ENCODE data around the gene ZNHIT6.

The ZNHIT6 gene

DNA sequence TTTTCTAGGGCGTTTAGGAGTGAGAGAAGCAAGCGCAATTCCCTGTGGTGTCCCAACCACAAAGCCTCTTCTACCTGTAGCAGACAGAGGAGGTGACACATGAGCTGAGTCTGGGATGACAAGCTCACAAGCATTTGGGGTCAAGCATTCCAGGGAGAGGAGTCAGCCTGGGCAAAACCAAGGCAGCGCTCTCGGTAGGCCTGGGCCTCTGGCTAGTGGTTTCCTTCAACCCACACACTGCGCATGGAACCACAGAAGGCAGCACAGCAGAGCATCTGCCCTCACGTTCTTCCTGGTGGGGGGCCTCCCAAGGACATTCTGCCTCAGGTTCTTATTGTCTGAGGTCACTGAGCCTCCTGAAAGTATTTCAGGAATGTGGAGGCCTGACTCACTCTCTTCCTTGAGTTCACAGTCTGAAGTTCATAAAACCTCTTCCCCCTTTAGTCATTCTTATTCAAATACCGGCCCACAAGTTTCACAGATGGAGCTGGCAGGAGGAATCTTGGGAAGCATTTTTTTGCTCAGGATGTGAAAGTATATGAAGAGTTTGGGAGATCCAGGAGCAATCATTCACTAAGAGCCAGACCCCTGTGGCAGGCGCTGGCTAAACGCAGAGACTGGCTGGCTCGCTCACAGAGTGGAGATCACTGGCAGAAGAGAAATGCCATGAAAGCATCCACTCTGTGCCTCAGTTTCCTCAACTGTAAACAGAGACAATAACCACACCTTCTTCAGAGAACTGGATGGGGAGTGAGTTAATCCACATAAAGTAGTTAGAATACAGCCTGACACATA lies 100.9 kb downstream of the ZNHIT6 start:
- 82% methylated on average over 5 of the region's 10 CpGs for whole genome bisulfite sequencing (ENCODE audit: insufficient coverage)
- Histone ChIP-seq H3K36me3 (ENCODE audit: control insufficient read depth in 4 of 4, insufficient read depth in 4 of 4, low read length in 3 of 4) (no peaks in the 10 kb centered on the region), H3K4me3 (ENCODE audit: control insufficient read depth in 1 of 7, extremely low read depth in 1 of 7, insufficient read depth in 4 of 7, low read depth in 2 of 7, low read length in 6 of 7) (no peak overlapping the region), H3K27me3 (replicated peaks in 2 of 5; ENCODE audit: control insufficient read depth in 4 of 5, insufficient read depth in 5 of 5, low read length in 4 of 5) (no peaks in the 10 kb centered on the region), H3K4me1 (ENCODE audit: control extremely low read depth in 1 of 4, control insufficient read depth in 4 of 4, insufficient read depth in 4 of 4, low read length in 3 of 4) (peaks cover 0 to 5% (median 0%) of the 10 kb centered on the region in 4 experiments), H3K27ac (ENCODE audit: insufficient read depth in 1 of 2, low read depth in 1 of 2, low read length in 2 of 2, poor library complexity in 1 of 2, severe bottlenecking in 2 of 2) (no peak overlapping the region), H3K9me3 (ENCODE audit: control extremely low read depth in 1 of 5, control insufficient read depth in 4 of 5, insufficient read depth in 2 of 5, low read depth in 1 of 5, low read length in 4 of 5) (no peaks in the 10 kb centered on the region)
- ChIA-PET POLR2A (no interaction called here), CTCF (no interaction called here)
- DNase-seq: no peak

DNA sequence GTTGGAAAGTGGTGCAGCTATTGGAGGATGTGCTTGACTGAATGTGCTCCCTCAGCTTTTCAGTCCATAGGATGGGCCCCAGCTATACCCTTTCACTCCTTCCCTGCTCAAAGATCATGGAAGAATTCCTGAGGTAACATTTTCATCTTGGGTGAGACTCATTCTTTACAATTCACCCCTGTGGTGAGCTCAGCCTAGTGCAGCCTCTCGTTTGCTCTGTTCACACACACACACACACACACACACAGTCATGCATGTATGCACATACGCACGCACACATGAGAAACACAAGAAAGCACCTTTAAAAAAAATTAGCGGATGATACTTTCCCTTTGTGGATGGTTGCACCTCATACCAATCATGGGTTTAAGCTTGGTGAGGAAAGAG lies 101.8 kb downstream of the ZNHIT6 start:
- Histone ChIP-seq H3K4me1 (ENCODE audit: control extremely low read depth in 1 of 4, control insufficient read depth in 4 of 4, insufficient read depth in 4 of 4, low read length in 3 of 4) (peaks cover 0 to 5% (median 0%) of the 10 kb centered on the region in 4 experiments), H3K9me3 (ENCODE audit: control extremely low read depth in 1 of 5, control insufficient read depth in 4 of 5, insufficient read depth in 2 of 5, low read depth in 1 of 5, low read length in 4 of 5) (no peaks in the 10 kb centered on the region), H3K36me3 (ENCODE audit: control insufficient read depth in 4 of 4, insufficient read depth in 4 of 4, low read length in 3 of 4) (no peaks in the 10 kb centered on the region), H3K27me3 (replicated peaks in 2 of 5; ENCODE audit: control insufficient read depth in 4 of 5, insufficient read depth in 5 of 5, low read length in 4 of 5) (no peaks in the 10 kb centered on the region), H3K4me3 (ENCODE audit: control insufficient read depth in 1 of 7, extremely low read depth in 1 of 7, insufficient read depth in 4 of 7, low read depth in 2 of 7, low read length in 6 of 7) (no peak overlapping the region), H3K27ac (ENCODE audit: insufficient read depth in 1 of 2, low read depth in 1 of 2, low read length in 2 of 2, poor library complexity in 1 of 2, severe bottlenecking in 2 of 2) (no peak overlapping the region)
- WGBS (ENCODE audit: insufficient coverage): 100% methylated on average over 1 of the region's 4 CpGs
- POLR2A ChIA-PET: no interaction called here
- CTCF ChIA-PET: no interaction called here
- no peak for DNase-seq

DNA sequence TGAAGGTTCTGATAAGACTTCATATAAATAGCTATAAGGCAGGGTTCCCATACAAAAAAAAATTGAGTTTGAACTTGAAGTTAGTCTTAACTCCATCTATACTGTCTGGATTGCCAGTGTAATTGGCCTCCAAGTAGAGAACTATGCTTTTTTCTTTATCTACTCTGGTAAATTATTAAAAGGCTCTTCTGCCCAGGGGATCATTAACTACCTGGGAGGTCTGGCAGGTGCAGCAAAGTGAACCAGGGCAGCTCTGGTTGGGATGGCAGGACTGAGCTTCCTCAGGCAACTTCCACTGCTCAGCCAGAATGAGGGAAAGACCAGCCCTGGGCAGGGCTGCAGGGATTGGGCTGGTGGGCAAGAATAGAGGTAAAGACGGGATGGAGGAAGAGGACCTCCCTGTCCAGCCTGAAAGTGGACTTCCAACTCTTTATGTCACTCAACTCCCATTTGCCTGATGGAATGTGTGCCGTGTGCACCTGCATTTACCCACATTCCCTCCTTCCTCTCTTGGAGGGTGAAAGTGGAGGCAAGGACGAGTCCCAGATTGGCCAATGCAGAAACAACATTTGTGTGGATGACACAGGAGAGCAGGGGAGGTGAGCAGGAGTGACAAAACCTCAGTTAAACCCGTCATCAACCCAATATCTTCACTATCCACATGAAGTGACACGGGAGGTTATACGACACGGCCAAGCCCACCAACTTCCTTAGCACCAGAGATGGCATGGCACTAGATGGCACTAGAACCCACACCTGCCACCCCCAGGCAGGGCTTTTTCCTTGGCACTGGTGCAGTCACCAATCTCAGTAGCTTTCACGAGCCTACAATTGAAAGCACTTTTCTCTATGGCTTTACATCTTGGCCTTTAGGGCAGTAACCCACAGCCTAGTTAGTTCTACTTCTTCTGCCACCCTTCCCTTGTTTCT lies 102.5 kb downstream of the ZNHIT6 start:
- no peak overlapping the region for H3K27ac ChIP-seq (ENCODE audit: insufficient read depth in 1 of 2, low read depth in 1 of 2, low read length in 2 of 2, poor library complexity in 1 of 2, severe bottlenecking in 2 of 2)
- H3K9me3 ChIP-seq (ENCODE audit: control extremely low read depth in 1 of 5, control insufficient read depth in 4 of 5, insufficient read depth in 2 of 5, low read depth in 1 of 5, low read length in 4 of 5): no peaks in the 10 kb centered on the region
- DNase-seq: no peak
- peaks cover 0 to 5% (median 0%) of the 10 kb centered on the region in 4 experiments for H3K4me1 ChIP-seq (ENCODE audit: control extremely low read depth in 1 of 4, control insufficient read depth in 4 of 4, insufficient read depth in 4 of 4, low read length in 3 of 4)
- H3K36me3 ChIP-seq (ENCODE audit: control insufficient read depth in 4 of 4, insufficient read depth in 4 of 4, low read length in 3 of 4): no peaks in the 10 kb centered on the region
- no peaks in the 10 kb centered on the region for H3K27me3 ChIP-seq (replicated peaks in 2 of 5; ENCODE audit: control insufficient read depth in 4 of 5, insufficient read depth in 5 of 5, low read length in 4 of 5)
- CTCF ChIA-PET: no interaction called here
- WGBS (ENCODE audit: insufficient coverage): 100% methylated on average over 1 of the region's 8 CpGs
- POLR2A ChIA-PET: no interaction called here
- no peak overlapping the region for H3K4me3 ChIP-seq (ENCODE audit: control insufficient read depth in 1 of 7, extremely low read depth in 1 of 7, insufficient read depth in 4 of 7, low read depth in 2 of 7, low read length in 6 of 7)

DNA sequence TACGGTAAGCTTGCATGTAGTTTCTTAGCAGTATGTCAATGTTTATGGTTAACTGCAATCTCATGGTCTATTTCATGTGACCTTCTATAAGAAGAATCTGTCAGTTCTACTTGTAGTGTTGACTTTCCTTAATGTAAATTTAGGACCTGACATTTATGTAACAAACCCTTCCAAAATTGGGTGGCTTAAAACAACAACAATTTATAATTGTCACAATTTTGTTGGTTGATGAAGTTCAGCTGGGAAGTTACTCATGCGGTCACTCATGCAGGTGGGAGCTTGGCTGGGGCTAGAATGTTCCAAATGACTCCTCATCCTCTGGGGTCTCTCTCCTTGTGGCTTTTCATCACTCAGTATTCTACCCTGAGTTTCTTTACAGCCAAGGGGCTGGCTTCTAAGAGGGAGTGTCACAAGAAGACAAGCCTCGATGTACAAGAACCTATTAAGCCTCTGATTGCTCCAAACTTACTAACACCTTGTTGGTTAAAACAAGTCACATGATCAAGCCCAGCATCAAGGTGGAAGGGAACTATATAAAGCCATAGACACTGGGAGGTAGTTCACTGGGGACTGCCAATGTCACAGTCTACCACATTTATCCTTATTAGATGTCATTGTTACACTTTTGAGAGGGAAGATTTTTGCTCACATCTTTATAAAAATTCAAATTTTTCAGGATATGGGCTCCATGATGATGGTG lies 103.8 kb downstream of the ZNHIT6 start:
- Histone ChIP-seq H3K4me1 (ENCODE audit: control extremely low read depth in 1 of 4, control insufficient read depth in 4 of 4, insufficient read depth in 4 of 4, low read length in 3 of 4) (peaks cover 0 to 5% (median 0%) of the 10 kb centered on the region in 4 experiments), H3K9me3 (ENCODE audit: control extremely low read depth in 1 of 5, control insufficient read depth in 4 of 5, insufficient read depth in 2 of 5, low read depth in 1 of 5, low read length in 4 of 5) (peaks cover 0 to 2% (median 0%) of the 10 kb centered on the region in 5 experiments), H3K27me3 (replicated peaks in 2 of 5; ENCODE audit: control insufficient read depth in 4 of 5, insufficient read depth in 5 of 5, low read length in 4 of 5) (no peaks in the 10 kb centered on the region), H3K4me3 (ENCODE audit: control insufficient read depth in 1 of 7, extremely low read depth in 1 of 7, insufficient read depth in 4 of 7, low read depth in 2 of 7, low read length in 6 of 7) (no peak overlapping the region), H3K36me3 (ENCODE audit: control insufficient read depth in 4 of 4, insufficient read depth in 4 of 4, low read length in 3 of 4) (no peaks in the 10 kb centered on the region), H3K27ac (ENCODE audit: insufficient read depth in 1 of 2, low read depth in 1 of 2, low read length in 2 of 2, poor library complexity in 1 of 2, severe bottlenecking in 2 of 2) (no peak overlapping the region)
- no peak for DNase-seq
- ChIA-PET POLR2A (no interaction called here), CTCF (no interaction called here)
- WGBS (ENCODE audit: insufficient coverage): 100% methylated on average over 1 of the region's 3 CpGs

- Histone ChIP-seq H3K9me3 (ENCODE audit: control extremely low read depth in 1 of 5, control insufficient read depth in 4 of 5, insufficient read depth in 2 of 5, low read depth in 1 of 5, low read length in 4 of 5) (peaks cover 0 to 2% (median 0%) of the 10 kb centered on the region in 5 experiments), H3K27me3 (replicated peaks in 2 of 5; ENCODE audit: control insufficient read depth in 4 of 5, insufficient read depth in 5 of 5, low read length in 4 of 5) (no peaks in the 10 kb centered on the region), H3K36me3 (ENCODE audit: control insufficient read depth in 4 of 4, insufficient read depth in 4 of 4, low read length in 3 of 4) (no peaks in the 10 kb centered on the region), H3K27ac (ENCODE audit: insufficient read depth in 1 of 2, low read depth in 1 of 2, low read length in 2 of 2, poor library complexity in 1 of 2, severe bottlenecking in 2 of 2) (no peak overlapping the region), H3K4me3 (ENCODE audit: control insufficient read depth in 1 of 7, extremely low read depth in 1 of 7, insufficient read depth in 4 of 7, low read depth in 2 of 7, low read length in 6 of 7) (no peak overlapping the region), H3K4me1 (ENCODE audit: control extremely low read depth in 1 of 4, control insufficient read depth in 4 of 4, insufficient read depth in 4 of 4, low read length in 3 of 4) (peaks cover 0 to 5% (median 0%) of the 10 kb centered on the region in 4 experiments)
- WGBS (ENCODE audit: insufficient coverage): 95% methylated on average over 6 of the region's 7 CpGs
- ChIA-PET POLR2A (no interaction called here), CTCF (interaction anchor here (1.3 kb wide), 1 partner anchor 272 kb away, joined by 3 read pairs; no protein-coding TSS in a partner anchor)
- DNase-seq: no peak
These were observed 105.0 kb downstream of the ZNHIT6 start for GRCh38 chr1:85603086-85603880.

GRCh38 chr1:85602571-85602970 lies 105.7 kb downstream of the ZNHIT6 start:
- no peak for DNase-seq
- H3K27me3 ChIP-seq (replicated peaks in 2 of 5; ENCODE audit: control insufficient read depth in 4 of 5, insufficient read depth in 5 of 5, low read length in 4 of 5): no peaks in the 10 kb centered on the region
- H3K4me3 ChIP-seq (ENCODE audit: control insufficient read depth in 1 of 7, extremely low read depth in 1 of 7, insufficient read depth in 4 of 7, low read depth in 2 of 7, low read length in 6 of 7): no peak overlapping the region
- ChIA-PET POLR2A (no interaction called here), CTCF (interaction anchor here (1.3 kb wide), 1 partner anchor 271 kb away, joined by 3 read pairs; no protein-coding TSS in a partner anchor)
- H3K36me3 ChIP-seq (ENCODE audit: control insufficient read depth in 4 of 4, insufficient read depth in 4 of 4, low read length in 3 of 4): no peaks in the 10 kb centered on the region
- H3K9me3 ChIP-seq (ENCODE audit: control extremely low read depth in 1 of 5, control insufficient read depth in 4 of 5, insufficient read depth in 2 of 5, low read depth in 1 of 5, low read length in 4 of 5): peaks cover 0 to 2% (median 0%) of the 10 kb centered on the region in 5 experiments
- 93% methylated on average over 4 of the region's 4 CpGs for WGBS (ENCODE audit: insufficient coverage)
- no peak overlapping the region for H3K27ac ChIP-seq (ENCODE audit: insufficient read depth in 1 of 2, low read depth in 1 of 2, low read length in 2 of 2, poor library complexity in 1 of 2, severe bottlenecking in 2 of 2)
- peaks cover 0 to 5% (median 0%) of the 10 kb centered on the region in 4 experiments for H3K4me1 ChIP-seq (ENCODE audit: control extremely low read depth in 1 of 4, control insufficient read depth in 4 of 4, insufficient read depth in 4 of 4, low read length in 3 of 4)
